Progenitor cell of endocrine pancreas (in vitro differentiated cells): Measurements from ENCODE around the gene OR2B6. TPM values are rescaled to one million over a fixed set of nuclear protein-coding genes. Genes with fewer than 3 reads are reported as not detected.
"Not testable (repeated sequence)": the region's sequence is repeated elsewhere in the genome, so short reads cannot be mapped to it uniquely, and the experiment has no call there.

Source experiments
- DNase-seq: peaks from one replicate; pipeline ENCODE4 v3.0.0; 2021; ENCODE audit warnings: low spot score; ENCODE audit not compliant: unreplicated experiment
- H3K27ac Mint-ChIP-seq: 2 replicates; pipeline ENCODE4 v1.8.0; 2021; ENCODE audit warnings: mild to moderate bottlenecking, moderate library complexity, mixed read lengths
- H3K27me3 Mint-ChIP-seq: 2 replicates; pipeline ENCODE4 v1.8.0; 2021; ENCODE audit warnings: mixed read lengths
- H3K36me3 Mint-ChIP-seq: 2 replicates; pipeline ENCODE4 v1.8.0; 2022; ENCODE audit warnings: mixed read lengths; ENCODE audit not compliant: insufficient read depth
- H3K4me1 Mint-ChIP-seq: 2 replicates; pipeline ENCODE4 v1.8.0; 2021; ENCODE audit warnings: low read depth, mixed read lengths
- H3K4me3 Mint-ChIP-seq: 2 replicates; pipeline ENCODE4 v1.8.0; 2021; ENCODE audit warnings: low read depth, mild to moderate bottlenecking, moderate library complexity, mixed read lengths
- H3K9me3 Mint-ChIP-seq: 2 replicates; pipeline ENCODE4 v1.8.0; 2021; ENCODE audit warnings: low read depth, mixed read lengths
- CTCF ChIP-seq: fragments of 200-600 bp; sonication (generic); IDR thresholded peaks from one replicate; pipeline ENCODE4 v1.5.0; 2021; ENCODE audit warnings: antibody characterized with exemption, mild to moderate bottlenecking; ENCODE audit not compliant: unreplicated experiment
- long read RNA-seq: library from polyadenylated mRNA; unstranded; transcript quantifications from one replicate; pipeline ENCODE4 v2.0.0, GENCODE V29; 2020
- total RNA-seq: library from RNA; stranded (reverse); gene quantifications from 2 replicates; pipeline ENCODE4 v1.2.1, GENCODE V29; 2021

The OR2B6 gene
- total RNA-seq, result not detected in 2 replicates
- long read RNA-seq, result 0 reads

- peaks cover 12% of the 10 kb centered on the region for H3K27me3 Mint-ChIP-seq
- H3K9me3 Mint-ChIP-seq, result no peaks in the 10 kb centered on the region
- H3K36me3 Mint-ChIP-seq, result no peaks in the 10 kb centered on the region
- H3K4me1 Mint-ChIP-seq, result no peaks in the 10 kb centered on the region
- no peak within 1 kb of the TSS for H3K27ac Mint-ChIP-seq
- no peak for DNase-seq
- H3K4me3 Mint-ChIP-seq, result no peak within 1 kb of the TSS
- TF ChIP-seq CTCF, result no peak
Measured at GRCh38 chr6:27956941-27957340, at the start of gene OR2B6. TSS of gene OR2B6 (plus strand) at chr6:27957241. CDS start at chr6:27957241, 0 bp downstream.

GRCh38 chr6:27908017-27908416, 49.0 kb upstream of the OR2B6 start:
- Mint-ChIP-seq H3K27me3 (no peaks in the 10 kb centered on the region), H3K4me1 (no peaks in the 10 kb centered on the region), H3K27ac (no peak overlapping the region), H3K4me3 (no peak overlapping the region), H3K36me3 (no peaks in the 10 kb centered on the region), H3K9me3 (no peaks in the 10 kb centered on the region)
- no peak for DNase-seq
- TF ChIP-seq CTCF, result no peak

- peaks cover 3% of the 10 kb centered on the region for H3K27me3 Mint-ChIP-seq
Measured at GRCh38 chr6:27911956-27912446, 45.0 kb upstream of the OR2B6 start, which contains the start of gene OR2B2. TSS of gene OR2B2 (minus strand) at chr6:27912396. CDS start at chr6:27912319, 77 bp downstream.

GRCh38 chr6:27922949-27923348, 34.1 kb upstream of the OR2B6 start:
- H3K36me3 Mint-ChIP-seq, result no peaks in the 10 kb centered on the region
- no peak overlapping the region for H3K4me3 Mint-ChIP-seq
- no peaks in the 10 kb centered on the region for H3K9me3 Mint-ChIP-seq
- no peak for TF ChIP-seq CTCF
- peaks cover 14% of the 10 kb centered on the region for H3K27me3 Mint-ChIP-seq
- no peak overlapping the region for H3K27ac Mint-ChIP-seq
- no peak for DNase-seq
- no peaks in the 10 kb centered on the region for H3K4me1 Mint-ChIP-seq

More at GRCh38 chr6:27911956-27912446, 45.0 kb upstream of the OR2B6 start, which contains the start of gene OR2B2:
- Mint-ChIP-seq H3K36me3 (no peaks in the 10 kb centered on the region), H3K9me3 (no peaks in the 10 kb centered on the region), H3K4me3 (no peak within 1 kb of the TSS), H3K27ac (no peak within 1 kb of the TSS), H3K4me1 (no peaks in the 10 kb centered on the region)
- TF ChIP-seq CTCF, result no peak
- no peak for DNase-seq

- Mint-ChIP-seq H3K27ac (no peak overlapping the region), H3K36me3 (no peaks in the 10 kb centered on the region), H3K4me3 (no peak overlapping the region), H3K9me3 (peaks cover 4% of the 10 kb centered on the region), H3K4me1 (no peaks in the 10 kb centered on the region), H3K27me3 (peaks cover 11% of the 10 kb centered on the region)
- TF ChIP-seq CTCF, result no peak
- no peak for DNase-seq
Measured at GRCh38 chr6:27924179-27924578, 32.9 kb upstream of the OR2B6 start.

GRCh38 chr6:27928041-27928440, 29.0 kb upstream of the OR2B6 start:
- H3K27ac Mint-ChIP-seq, H3K9me3 Mint-ChIP-seq, H3K4me3 Mint-ChIP-seq, DNase-seq, H3K27me3 Mint-ChIP-seq, H3K36me3 Mint-ChIP-seq, H3K4me1 Mint-ChIP-seq: not testable (repeated sequence)

- H3K36me3 Mint-ChIP-seq, DNase-seq, H3K9me3 Mint-ChIP-seq, H3K4me1 Mint-ChIP-seq, H3K27ac Mint-ChIP-seq, H3K4me3 Mint-ChIP-seq, H3K27me3 Mint-ChIP-seq: not testable (repeated sequence)
Measured at GRCh38 chr6:27929930-27930329, 27.1 kb upstream of the OR2B6 start.
